Fibroblast of skin of right quadriceps (primary cell): Measurements from ENCODE around the gene SLC2A1.
A peak's percentile ranks its signal among the peaks of the same experiment; 100 is the strongest.
"Not testable (repeated sequence)": the region's sequence is repeated elsewhere in the genome, so short reads cannot be mapped to it uniquely, and the experiment has no call there.

Source experiments
- DNase-seq: peaks from one replicate; pipeline ENCODE4 v3.0.0-alpha.2; 2013

Gene SLC2A1

GRCh38 chr1:42927920-42928505 is 30.7 kb downstream of the SLC2A1 start:
- DNase-seq, result no peak

- no peak for DNase-seq
Measured at GRCh38 chr1:42927274-42927841, 31.3 kb downstream of the SLC2A1 start.

- no peak for DNase-seq
Measured at GRCh38 chr1:42926879-42927242, 31.8 kb downstream of the SLC2A1 start.

- DNase-seq, result no peak
Measured at GRCh38 chr1:42926235-42926878, 32.3 kb downstream of the SLC2A1 start.

- DNase-seq, result no peak
Measured at GRCh38 chr1:42924851-42925760, 33.6 kb downstream of the SLC2A1 start.

- DNase-seq, result peak; percentile 90
Measured at GRCh38 chr1:42924082-42924850, 34.4 kb downstream of the SLC2A1 start.

GRCh38 chr1:42923367-42924081 is 35.1 kb downstream of the SLC2A1 start:
- no peak for DNase-seq

GRCh38 chr1:42922687-42923366 is 35.8 kb downstream of the SLC2A1 start:
- peak; percentile 79 for DNase-seq

GRCh38 chr1:42921769-42922168 is 36.9 kb downstream of the SLC2A1 start:
- no peak for DNase-seq

- not testable (repeated sequence) for DNase-seq
Measured at GRCh38 chr1:42919651-42920050, 39.0 kb downstream of the SLC2A1 start.

GRCh38 chr1:42917241-42917495 is 41.5 kb downstream of the SLC2A1 start:
- DNase-seq, result no peak

GRCh38 chr1:42915456-42915855 is 43.2 kb downstream of the SLC2A1 start:
- DNase-seq, result no peak

GRCh38 chr1:42914092-42914627 is 44.5 kb downstream of the SLC2A1 start:
- no peak for DNase-seq

GRCh38 chr1:42913426-42914091 is 45.1 kb downstream of the SLC2A1 start:
- DNase-seq, result peak; percentile 78

- no peak for DNase-seq
Measured at GRCh38 chr1:42910985-42911384, 47.7 kb downstream of the SLC2A1 start.

- DNase-seq, result no peak
Measured at GRCh38 chr1:42908046-42908445, 50.6 kb downstream of the SLC2A1 start.

- DNase-seq, result no peak
Measured at GRCh38 chr1:42904434-42904833, 54.2 kb downstream of the SLC2A1 start.

- DNase-seq, result not testable (repeated sequence)
Measured at GRCh38 chr1:42899960-42900359, 58.7 kb downstream of the SLC2A1 start.

- DNase-seq, result no peak
Measured at GRCh38 chr1:42891465-42892138, 67.1 kb downstream of the SLC2A1 start.

- DNase-seq, result no peak
Measured at GRCh38 chr1:42889264-42889663, 69.4 kb downstream of the SLC2A1 start.
